OCI-M2 (cell line): ENCODE results near the gene MEIS1.

Experiments used
- DNase-seq: peaks from one replicate; lab custom pipeline; 2025; ENCODE audit not compliant: unreplicated experiment; lab: John Stamatoyannopoulos, UW

Gene MEIS1

GRCh38 chr2:66431846-66432587 lies 2.9 kb upstream of the MEIS1 start:
- no peak for DNase-seq

- peak; percentile 27 for DNase-seq
These were observed 1.9 kb upstream of the MEIS1 start for GRCh38 chr2:66432801-66433694.

GRCh38 chr2:66433695-66433944 lies 1.3 kb upstream of the MEIS1 start:
- no peak for DNase-seq

- no peak for DNase-seq
These were observed 813 bp upstream of the MEIS1 start for GRCh38 chr2:66433945-66434678.

- no peak for DNase-seq
These were observed 587 bp downstream of the MEIS1 start for GRCh38 chr2:66435549-66435875.

- no peak for DNase-seq
These were observed 1.0 kb downstream of the MEIS1 start for GRCh38 chr2:66435963-66436362.

GRCh38 chr2:66436581-66437001 lies 1.7 kb downstream of the MEIS1 start:
- no peak for DNase-seq

- no peak for DNase-seq
These were observed 2.3 kb downstream of the MEIS1 start for GRCh38 chr2:66437109-66437690.

- DNase-seq: no peak
These were observed 3.0 kb downstream of the MEIS1 start for GRCh38 chr2:66437691-66438497.

GRCh38 chr2:66438498-66438833 lies 3.5 kb downstream of the MEIS1 start:
- no peak for DNase-seq

GRCh38 chr2:66438891-66439811 lies 4.2 kb downstream of the MEIS1 start:
- DNase-seq: no peak

GRCh38 chr2:66439812-66440542 lies 5.1 kb downstream of the MEIS1 start:
- DNase-seq: no peak

GRCh38 chr2:66440708-66441497 lies 6.0 kb downstream of the MEIS1 start:
- no peak for DNase-seq

- no peak for DNase-seq
These were observed 6.8 kb downstream of the MEIS1 start for GRCh38 chr2:66441581-66442320.

- DNase-seq: no peak
These were observed 7.7 kb downstream of the MEIS1 start for GRCh38 chr2:66442516-66443185.

GRCh38 chr2:66443186-66443978 lies 8.5 kb downstream of the MEIS1 start:
- DNase-seq: no peak
